ENCODE data around the gene RAB12.
"Not testable (repeated sequence)": the region's sequence is repeated elsewhere in the genome, so short reads cannot be mapped to it uniquely, and the experiment has no call there.

The RAB12 gene

GRCh38 chr18:8651478-8652261 lies 42.4 kb downstream of the RAB12 start:
- H3K27ac Mint-ChIP-seq; H3K4me3 Mint-ChIP-seq; H3K4me1 Mint-ChIP-seq (ENCODE audit: low read depth); H3K9me3 Mint-ChIP-seq (ENCODE audit: low read depth); H3K36me3 Mint-ChIP-seq: not testable (repeated sequence)
- H3K27me3 Mint-ChIP-seq = peaks cover 15% of the 10 kb centered on the region

- no peaks in the 10 kb centered on the region for H3K36me3 Mint-ChIP-seq
- no peak overlapping the region for H3K27ac Mint-ChIP-seq
- no peaks in the 10 kb centered on the region for H3K9me3 Mint-ChIP-seq (ENCODE audit: low read depth)
- H3K4me1 Mint-ChIP-seq (ENCODE audit: low read depth) = no peaks in the 10 kb centered on the region
- H3K27me3 Mint-ChIP-seq = peaks cover 4% of the 10 kb centered on the region
- H3K4me3 Mint-ChIP-seq = no peak overlapping the region
Measured at GRCh38 chr18:8654503-8655451, 45.5 kb downstream of the RAB12 start.

GRCh38 chr18:8656232-8656631 lies 47.0 kb downstream of the RAB12 start:
- no peaks in the 10 kb centered on the region for H3K4me1 Mint-ChIP-seq (ENCODE audit: low read depth)
- no peaks in the 10 kb centered on the region for H3K9me3 Mint-ChIP-seq (ENCODE audit: low read depth)
- no peaks in the 10 kb centered on the region for H3K36me3 Mint-ChIP-seq
- no peak overlapping the region for H3K4me3 Mint-ChIP-seq
- H3K27me3 Mint-ChIP-seq = peaks cover 1% of the 10 kb centered on the region
- no peak overlapping the region for H3K27ac Mint-ChIP-seq

- H3K27me3 Mint-ChIP-seq = peaks cover 1% of the 10 kb centered on the region
Measured at GRCh38 chr18:8657050-8657820, 48.0 kb downstream of the RAB12 start.

GRCh38 chr18:8657873-8658470 lies 48.7 kb downstream of the RAB12 start:
- Mint-ChIP-seq H3K27ac (no peak overlapping the region), H3K4me3 (no peak overlapping the region), H3K9me3 (ENCODE audit: low read depth) (no peaks in the 10 kb centered on the region), H3K27me3 (peaks cover 1% of the 10 kb centered on the region), H3K4me1 (ENCODE audit: low read depth) (no peaks in the 10 kb centered on the region), H3K36me3 (no peaks in the 10 kb centered on the region)

More at GRCh38 chr18:8657050-8657820, 48.0 kb downstream of the RAB12 start:
- Mint-ChIP-seq H3K4me3 (no peak overlapping the region), H3K9me3 (ENCODE audit: low read depth) (no peaks in the 10 kb centered on the region), H3K4me1 (ENCODE audit: low read depth) (no peaks in the 10 kb centered on the region), H3K36me3 (no peaks in the 10 kb centered on the region), H3K27ac (no peak overlapping the region)

GRCh38 chr18:8658858-8659485 lies 49.7 kb downstream of the RAB12 start:
- Mint-ChIP-seq H3K4me1 (ENCODE audit: low read depth) (no peaks in the 10 kb centered on the region), H3K27me3 (no peaks in the 10 kb centered on the region), H3K36me3 (no peaks in the 10 kb centered on the region), H3K27ac (no peak overlapping the region), H3K9me3 (ENCODE audit: low read depth) (no peaks in the 10 kb centered on the region), H3K4me3 (no peak overlapping the region)

- no peaks in the 10 kb centered on the region for H3K4me1 Mint-ChIP-seq (ENCODE audit: low read depth)
- no peak overlapping the region for H3K4me3 Mint-ChIP-seq
- H3K9me3 Mint-ChIP-seq (ENCODE audit: low read depth) = no peaks in the 10 kb centered on the region
- H3K27ac Mint-ChIP-seq = no peak overlapping the region
- H3K27me3 Mint-ChIP-seq = no peaks in the 10 kb centered on the region
- H3K36me3 Mint-ChIP-seq = no peaks in the 10 kb centered on the region
Measured at GRCh38 chr18:8659609-8660242, 50.5 kb downstream of the RAB12 start.

- no peaks in the 10 kb centered on the region for H3K27me3 Mint-ChIP-seq
- H3K9me3 Mint-ChIP-seq (ENCODE audit: low read depth) = no peaks in the 10 kb centered on the region
- no peaks in the 10 kb centered on the region for H3K36me3 Mint-ChIP-seq
- H3K27ac Mint-ChIP-seq = no peak overlapping the region
- no peaks in the 10 kb centered on the region for H3K4me1 Mint-ChIP-seq (ENCODE audit: low read depth)
- no peak overlapping the region for H3K4me3 Mint-ChIP-seq
Measured at GRCh38 chr18:8660316-8660715, 51.1 kb downstream of the RAB12 start.

- no peaks in the 10 kb centered on the region for H3K27me3 Mint-ChIP-seq
- no peaks in the 10 kb centered on the region for H3K36me3 Mint-ChIP-seq
- H3K4me1 Mint-ChIP-seq (ENCODE audit: low read depth) = no peaks in the 10 kb centered on the region
- no peak overlapping the region for H3K27ac Mint-ChIP-seq
- no peaks in the 10 kb centered on the region for H3K9me3 Mint-ChIP-seq (ENCODE audit: low read depth)
- H3K4me3 Mint-ChIP-seq = no peak overlapping the region
Measured at GRCh38 chr18:8661754-8662559, 52.7 kb downstream of the RAB12 start.

- Mint-ChIP-seq H3K9me3 (ENCODE audit: low read depth) (no peaks in the 10 kb centered on the region), H3K36me3 (no peaks in the 10 kb centered on the region), H3K27me3 (no peaks in the 10 kb centered on the region), H3K4me3 (no peak overlapping the region), H3K4me1 (ENCODE audit: low read depth) (no peaks in the 10 kb centered on the region), H3K27ac (no peak overlapping the region)
Measured at GRCh38 chr18:8662560-8663255, 53.5 kb downstream of the RAB12 start.

GRCh38 chr18:8667846-8668245 lies 58.6 kb downstream of the RAB12 start:
- Mint-ChIP-seq H3K27me3 (no peaks in the 10 kb centered on the region), H3K4me1 (ENCODE audit: low read depth) (no peaks in the 10 kb centered on the region), H3K9me3 (ENCODE audit: low read depth) (no peaks in the 10 kb centered on the region), H3K4me3 (no peak overlapping the region), H3K36me3 (no peaks in the 10 kb centered on the region), H3K27ac (no peak overlapping the region)

- Mint-ChIP-seq H3K9me3 (ENCODE audit: low read depth) (no peaks in the 10 kb centered on the region), H3K27ac (no peak overlapping the region), H3K4me3 (no peak overlapping the region), H3K4me1 (ENCODE audit: low read depth) (no peaks in the 10 kb centered on the region), H3K36me3 (no peaks in the 10 kb centered on the region), H3K27me3 (no peaks in the 10 kb centered on the region)
Measured at GRCh38 chr18:8668381-8668780, 59.1 kb downstream of the RAB12 start.

GRCh38 chr18:8669571-8669970 lies 60.3 kb downstream of the RAB12 start:
- H3K4me1 Mint-ChIP-seq (ENCODE audit: low read depth) = no peaks in the 10 kb centered on the region
- no peak overlapping the region for H3K27ac Mint-ChIP-seq
- peaks cover 2% of the 10 kb centered on the region for H3K36me3 Mint-ChIP-seq
- H3K27me3 Mint-ChIP-seq = no peaks in the 10 kb centered on the region
- H3K4me3 Mint-ChIP-seq = no peak overlapping the region
- H3K9me3 Mint-ChIP-seq (ENCODE audit: low read depth) = no peaks in the 10 kb centered on the region
